Esophagus muscularis mucosa (tissue), 4 donors: Measurements from ENCODE around the gene PI4K2A. TPM values are rescaled to one million over a fixed set of nuclear protein-coding genes. Genes with fewer than 3 reads are reported as not detected.

Experiments used
- DNase-seq: peaks from one replicate; pipeline ENCODE4 v3.0.0-alpha.2; 2017; ENCODE audit errors: extremely low spot score
- H3K27ac ChIP-seq, 4 donors: fragments of 200-600 bp; sonication (generic); replicated peaks in 1 of 4; 1 replicate in 3 of 4; 2 replicates in 1 of 4; pipeline ENCODE4 v1.5.1; 2016 to 2019; ENCODE audit warnings: mild to moderate bottlenecking in 1 of 4
- H3K27me3 ChIP-seq, 4 donors: fragments of 200-600 bp; sonication (generic); one replicate each; pipeline versions ENCODE4 v1.5.1 to v1.6.0; 2016 to 2019
- H3K36me3 ChIP-seq, 4 donors: fragments of 200-600 bp; sonication (generic); one replicate each; pipeline ENCODE4 v1.5.1; 2016 to 2019
- H3K4me1 ChIP-seq, 4 donors: fragments of 200-600 bp; sonication (generic); one replicate each; pipeline ENCODE4 v1.5.1; 2016 to 2019
- H3K4me3 ChIP-seq, 4 donors: fragments of 200-600 bp; sonication (generic); 1 replicate in 2 of 4; 2 replicates in 2 of 4; pipeline ENCODE4 v1.5.1; 2016 to 2019; ENCODE audit warnings: mild to moderate bottlenecking in 4 of 4, moderate library complexity in 1 of 4
- H3K9me3 ChIP-seq, 4 donors: fragments of 200-600 bp; sonication (generic); 1 replicate in 3 of 4; 2 replicates in 1 of 4; pipeline ENCODE4 v1.5.1; 2016 to 2019
- EP300 ChIP-seq: sonication (generic); formaldehyde crosslinking; IDR thresholded peaks from one replicate; pipeline ENCODE4 v1.6.1; 2017; ENCODE audit warnings: antibody characterized with exemption
- POLR2A ChIP-seq: fragments of 450-650 bp; IDR thresholded peaks from one replicate; pipeline ENCODE4 v1.6.1; 2017; ENCODE audit warnings: antibody characterized with exemption, moderate library complexity, mild to moderate bottlenecking, low read depth
- POLR2AphosphoS5 ChIP-seq, 2 donors: sonication (generic); formaldehyde crosslinking; IDR thresholded peaks; one replicate each; pipeline ENCODE4 v1.6.1; 2017; ENCODE audit warnings: antibody characterized with exemption in 2 of 2
- WGBS: methylation state at CpG from one replicate; pipeline ENCODE4 v1.1.5; 2018; 5-methylcytosine and 5-hydroxymethylcytosine counted together
- intact Hi-C: fragments of 100-400 bp; cut with DNase I; formaldehyde crosslinking; loops from one replicate; pipeline ENCODE4 v1.15.1; 2023
- total RNA-seq, 4 donors: library from RNA; depleted of rRNA; stranded (reverse); fragments of >200 nt; gene quantifications; one replicate each; pipeline versions ENCODE4 v1.1.0 to v1.2.1, GENCODE V29; 2016
- TF ChIP-seq, protein P1 (sequence below), 3 experiments: fragments of 200-600 bp in 2 of 3; fragments of 450-650 bp in 1 of 3; sonication (generic) in 2 of 3; IDR thresholded peaks; one replicate each; pipeline ENCODE4 v1.5.1; 2017 to 2019; ENCODE audit warnings: antibody characterized with exemption in 3 of 3, mild to moderate bottlenecking in 2 of 3, moderate library complexity in 1 of 3

PI4K2A gene
- total RNA-seq, 4 donors from 2014 or later = 17.0 to 27.3 (median 24.1) TPM

- no peak for DNase-seq
- Histone ChIP-seq H3K9me3 (no peaks in the 10 kb centered on the region), H3K27me3 (no peaks in the 10 kb centered on the region), H3K36me3 (no peaks in the 10 kb centered on the region), H3K4me1 (peaks cover 24 to 56% (median 54%) of the 10 kb centered on the region in 4 donors), H3K4me3 (no peak overlapping the region), H3K27ac (peak overlapping the region; percentile 67 to 99 (median 85))
- WGBS = 66% methylated on average over 2 of the region's 2 CpGs
- intact Hi-C loops = no loop called here
- TF ChIP-seq, protein P1, sequence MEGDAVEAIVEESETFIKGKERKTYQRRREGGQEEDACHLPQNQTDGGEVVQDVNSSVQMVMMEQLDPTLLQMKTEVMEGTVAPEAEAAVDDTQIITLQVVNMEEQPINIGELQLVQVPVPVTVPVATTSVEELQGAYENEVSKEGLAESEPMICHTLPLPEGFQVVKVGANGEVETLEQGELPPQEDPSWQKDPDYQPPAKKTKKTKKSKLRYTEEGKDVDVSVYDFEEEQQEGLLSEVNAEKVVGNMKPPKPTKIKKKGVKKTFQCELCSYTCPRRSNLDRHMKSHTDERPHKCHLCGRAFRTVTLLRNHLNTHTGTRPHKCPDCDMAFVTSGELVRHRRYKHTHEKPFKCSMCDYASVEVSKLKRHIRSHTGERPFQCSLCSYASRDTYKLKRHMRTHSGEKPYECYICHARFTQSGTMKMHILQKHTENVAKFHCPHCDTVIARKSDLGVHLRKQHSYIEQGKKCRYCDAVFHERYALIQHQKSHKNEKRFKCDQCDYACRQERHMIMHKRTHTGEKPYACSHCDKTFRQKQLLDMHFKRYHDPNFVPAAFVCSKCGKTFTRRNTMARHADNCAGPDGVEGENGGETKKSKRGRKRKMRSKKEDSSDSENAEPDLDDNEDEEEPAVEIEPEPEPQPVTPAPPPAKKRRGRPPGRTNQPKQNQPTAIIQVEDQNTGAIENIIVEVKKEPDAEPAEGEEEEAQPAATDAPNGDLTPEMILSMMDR (IDR thresholded peaks at IDR 0.05) = no peak
- TF ChIP-seq POLR2AphosphoS5 (IDR thresholded peaks at IDR 0.05) (peak; percentile 54 to 73), EP300 (no peak), POLR2A (no peak)
Observed at GRCh38 chr10:97708167-97708566, 67.7 kb downstream of the PI4K2A start.

DNA sequence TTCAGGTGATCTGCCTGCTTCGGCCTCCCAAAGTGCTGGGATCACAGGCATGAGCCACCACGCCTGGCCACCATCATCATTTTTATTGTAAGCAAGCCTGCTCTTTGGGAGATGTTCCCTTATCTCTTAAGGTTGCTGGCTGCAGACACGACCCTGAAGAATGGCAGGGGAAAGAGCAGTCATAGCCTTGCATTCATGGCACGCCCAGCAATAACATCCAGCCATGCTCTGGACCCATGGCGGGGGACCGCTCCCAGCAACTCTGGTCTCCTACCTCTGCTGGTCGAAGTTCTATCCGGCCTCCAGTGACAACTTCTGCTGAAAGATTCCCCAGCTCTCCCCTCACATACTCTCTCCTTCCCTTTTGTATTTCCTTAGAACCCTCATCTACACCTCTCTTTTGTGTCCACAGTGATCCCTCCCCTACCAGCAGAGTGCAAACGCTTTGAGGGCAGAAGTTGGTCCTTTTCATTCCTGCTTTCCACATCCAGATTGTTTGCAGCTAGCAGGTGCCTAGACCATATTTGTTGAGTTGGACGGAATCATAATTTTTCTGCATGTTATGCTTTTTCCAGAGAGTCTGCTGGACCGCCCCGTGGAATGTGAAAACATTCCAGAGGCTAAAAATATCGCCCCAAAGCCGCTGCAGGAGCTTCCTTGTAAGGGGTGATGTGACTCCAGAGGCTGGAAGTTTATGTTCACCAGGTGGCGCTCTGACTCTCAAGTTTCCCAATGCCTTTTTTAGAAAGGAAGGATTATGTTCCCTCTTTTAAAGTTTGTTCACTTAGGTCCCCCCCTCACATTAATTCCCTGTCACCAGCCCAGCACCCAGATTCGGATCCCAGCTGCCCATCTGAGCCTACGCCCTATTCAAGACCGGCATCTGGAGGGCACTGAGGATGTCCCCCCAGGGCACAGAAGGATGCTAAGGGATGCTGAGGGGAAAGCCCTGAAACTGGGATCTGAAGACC is 68.8 kb downstream of the PI4K2A start:
- Histone ChIP-seq H3K27ac (peak overlapping the region; percentile 67 to 99 (median 85)), H3K36me3 (no peaks in the 10 kb centered on the region), H3K4me3 (no peak overlapping the region), H3K27me3 (no peaks in the 10 kb centered on the region), H3K4me1 (peaks cover 27 to 59% (median 57%) of the 10 kb centered on the region in 4 donors), H3K9me3 (no peaks in the 10 kb centered on the region)
- intact Hi-C loops = no loop called here
- 40% methylated on average over 18 of the region's 18 CpGs for WGBS
- TF ChIP-seq POLR2AphosphoS5 (IDR thresholded peaks at IDR 0.05) = peak; percentile 64 to 66
- no peak for TF ChIP-seq EP300
- TF ChIP-seq, protein P1 (IDR thresholded peaks at IDR 0.05) = peak; percentile 66 to 76 (median 69)
- no peak for TF ChIP-seq POLR2A
- peak; percentile 96 for DNase-seq

- Histone ChIP-seq H3K27ac (peak overlapping the region; percentile 99 to 100 (median 100)), H3K9me3 (no peaks in the 10 kb centered on the region), H3K4me3 (no peak overlapping the region), H3K27me3 (no peaks in the 10 kb centered on the region), H3K4me1 (peaks cover 47 to 82% (median 79%) of the 10 kb centered on the region in 4 donors), H3K36me3 (peaks cover 0 to 9% (median 0%) of the 10 kb centered on the region in 4 donors)
- no peak for TF ChIP-seq EP300
- no peak for TF ChIP-seq POLR2AphosphoS5 (IDR thresholded peaks at IDR 0.05)
- TF ChIP-seq POLR2A = no peak
- TF ChIP-seq, protein P1 (IDR thresholded peaks at IDR 0.05) = no peak
- intact Hi-C loops = loop anchor here (2.0 kb wide), 1 partner anchor 19 kb away; no protein-coding TSS in a partner anchor
- 77% methylated on average over 6 of the region's 9 CpGs for WGBS
- DNase-seq = peak; percentile 90
Observed at GRCh38 chr10:97711640-97712572, 71.4 kb downstream of the PI4K2A start.

DNA sequence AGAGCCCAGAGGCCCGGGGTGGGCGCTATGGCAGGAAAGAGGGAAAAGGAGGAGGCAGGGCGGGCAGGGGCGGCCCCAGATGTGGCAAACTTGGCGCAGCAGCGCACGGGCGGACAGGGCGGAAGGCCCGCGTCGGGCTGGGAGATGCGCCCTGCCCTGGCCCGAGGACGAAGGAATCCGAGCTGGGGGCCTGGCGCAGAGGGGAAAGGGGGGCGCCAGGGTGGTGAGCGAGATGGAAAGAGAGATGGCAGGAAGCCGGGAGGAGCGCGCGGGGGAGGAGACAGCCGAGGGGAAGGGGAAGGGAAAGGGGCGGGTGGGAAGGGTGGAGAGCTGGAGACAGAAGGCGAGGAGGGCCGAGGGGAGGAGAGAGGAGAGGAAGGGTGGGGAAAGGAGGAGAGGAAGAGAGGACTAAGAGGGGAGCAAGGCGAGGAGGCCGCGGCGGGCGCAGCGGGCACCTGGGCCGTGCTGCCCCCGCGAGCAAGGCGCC is 72.9 kb downstream of the PI4K2A start, which contains the start of gene MARVELD1:
Gene MARVELD1, plus strand, starts transcription at position 392 of the 487 bp plus-strand sequence. CDS start 147 bp downstream, outside the sequence.
- 2% methylated on average over 37 of the region's 37 CpGs for WGBS
- H3K4me3 ChIP-seq = peak within 1 kb of the TSS; percentile 74 to 95 (median 91)
- H3K4me1 ChIP-seq = peaks cover 51 to 82% (median 80%) of the 10 kb centered on the region in 4 donors
- TF ChIP-seq POLR2AphosphoS5 (IDR thresholded peaks at IDR 0.05) (peak; percentile 50 to 88), EP300 (no peak), POLR2A (peak; percentile 11)
- TF ChIP-seq, protein P1 (IDR thresholded peaks at IDR 0.05) = no peak
- no peaks in the 10 kb centered on the region for H3K27me3 ChIP-seq
- no peaks in the 10 kb centered on the region for H3K9me3 ChIP-seq
- H3K36me3 ChIP-seq = peaks cover 0 to 20% (median 8%) of the 10 kb centered on the region in 4 donors
- peak; percentile 94 for DNase-seq
- peak within 1 kb of the TSS; percentile 99 to 100 (median 100) for H3K27ac ChIP-seq
- intact Hi-C loops = no loop called here
